A549 (cell line): ENCODE measurements around the gene SBF2. TPM values are rescaled to one million over a fixed set of nuclear protein-coding genes. Genes with fewer than 3 reads are reported as not detected.

Source experiments
- ATAC-seq, 2 experiments: fragments of 200-7000 bp in 1 of 2; fragments of >200 bp in 1 of 2; cut with Nextera tagmentation in 1 of 2; cut with Tn5 transposase in 1 of 2; 3 replicates each; pipeline versions ENCODE4 v1.8.0 to v1.9.1; 2018 to 2020; ENCODE audit warnings: mild to moderate bottlenecking in 1 of 2, moderate library complexity in 1 of 2
- CTCF ChIA-PET: fragments of 300-600 bp; sonication (Branson Sonifier 250); formaldehyde crosslinking; extraction: SDS; loops from one replicate; lab custom pipeline; 2021; ENCODE audit warnings: antibody characterized with exemption, inconsistent platforms; lab: Yijun Ruan, JAX
- POLR2A ChIA-PET: fragments of 350-600 bp; formaldehyde crosslinking; extraction: SDS; loops from one replicate; lab custom pipeline; 2021; ENCODE audit warnings: antibody characterized with exemption, inconsistent platforms; lab: Yijun Ruan, JAX
- DNase-seq, 2 experiments: peaks; one replicate each; pipeline versions ENCODE4 v3.0.0 to v3.0.0-alpha.2; 2011 to 2016; ENCODE audit warnings: low read depth in 1 of 2, low spot score in 1 of 2
- FAIRE-seq: peaks from 2 replicates; lab custom pipeline; 2011; peaks lifted over from hg19 to GRCh38; lab: Jason Lieb, UNC
- H3K27ac ChIP-seq, 2 experiments: fragments of >200 bp; sonication (Bioruptor Twin); formaldehyde crosslinking; 3 replicates each; pipeline ENCODE4 v1.5.1; 2016 to 2017
- H3K4me1 ChIP-seq: fragments of >200 bp; sonication (Bioruptor Twin); formaldehyde crosslinking; 3 replicates; pipeline ENCODE4 v1.6.1; 2016
- H3K4me2 ChIP-seq: fragments of >200 bp; sonication (Bioruptor Twin); formaldehyde crosslinking; 3 replicates; pipeline ENCODE4 v1.6.1; 2016
- H3K4me3 ChIP-seq: fragments of >200 bp; sonication (Bioruptor Twin); formaldehyde crosslinking; 3 replicates; pipeline ENCODE4 v1.5.1; 2016
- H3K9me3 ChIP-seq: fragments of >200 bp; sonication (Bioruptor Twin); formaldehyde crosslinking; 3 replicates; pipeline ENCODE4 v1.6.1; 2016
- CBX2 ChIP-seq: fragments of 200-600 bp; sonication (generic); IDR thresholded peaks from 2 replicates; pipeline ENCODE4 v1.6.1; 2016; ENCODE audit warnings: low read depth, mild to moderate bottlenecking, borderline replicate concordance
- ESRRA ChIP-seq: fragments of 150-350 bp; IDR thresholded peaks from 2 replicates; pipeline ENCODE4 v1.6.1; 2014; ENCODE audit warnings: mild to moderate bottlenecking, low read length, borderline replicate concordance
- FOSL2 ChIP-seq, 2 experiments: fragments of 450-650 bp in 1 of 2; fragments of >200 bp in 1 of 2; sonication (Bioruptor Twin) in 1 of 2; formaldehyde crosslinking; IDR thresholded peaks; 2 replicates each; pipeline versions ENCODE4 v1.5.0 to v1.6.1; 2016 to 2020; ENCODE audit warnings: mild to moderate bottlenecking in 1 of 2, moderate library complexity in 1 of 2
- GATA3 ChIP-seq: IDR thresholded peaks from 2 replicates; pipeline ENCODE4 v1.6.1; 2012; ENCODE audit warnings: borderline replicate concordance
- HEYL ChIP-seq: fragments of 250-450 bp; sonication (Bioruptor Pico); IDR thresholded peaks from 2 replicates; pipeline ENCODE4 v1.8.0; 2021; ENCODE audit warnings: mild to moderate bottlenecking, moderate library complexity
- HOXA7 ChIP-seq: fragments of 250-450 bp; sonication (Bioruptor Pico); IDR thresholded peaks from 2 replicates; pipeline ENCODE4 v1.5.0; 2020; ENCODE audit warnings: mild to moderate bottlenecking, moderate library complexity
- HOXB13 ChIP-seq: fragments of 250-450 bp; sonication (Bioruptor Pico); IDR thresholded peaks from 2 replicates; pipeline ENCODE4 v1.5.0; 2020; ENCODE audit warnings: low read depth, mild to moderate bottlenecking, moderate library complexity
- HOXB5 ChIP-seq: fragments of 250-450 bp; sonication (Bioruptor Pico); IDR thresholded peaks from 2 replicates; pipeline ENCODE4 v1.5.0; 2020; ENCODE audit warnings: mild to moderate bottlenecking, moderate library complexity
- MAFK ChIP-seq: fragments of 450-650 bp; IDR thresholded peaks from 2 replicates; pipeline ENCODE4 v1.6.1; 2014; ENCODE audit not compliant: partially characterized antibody
- MAX ChIP-seq: IDR thresholded peaks from 2 replicates; pipeline ENCODE4 v1.6.1; 2012
- PHF8 ChIP-seq: fragments of 200-600 bp; sonication (generic); IDR thresholded peaks from 2 replicates; pipeline ENCODE4 v1.6.1; 2016; ENCODE audit warnings: low read depth, mild to moderate bottlenecking, antibody characterized with exemption, moderate library complexity, borderline replicate concordance
- POLR2AphosphoS2 ChIP-seq: conservative IDR thresholded peaks from 2 replicates; pipeline ENCODE4 v1.6.1; 2012; ENCODE audit warnings: low read length, improper control_type of control experiment, inconsistent platforms
- RNF2 ChIP-seq: fragments of 200-600 bp; sonication (generic); IDR thresholded peaks from 2 replicates; pipeline ENCODE4 v1.6.1; 2016; ENCODE audit warnings: low read depth, mild to moderate bottlenecking, antibody characterized with exemption, moderate library complexity, borderline replicate concordance
- SREBF2 ChIP-seq: fragments of 450-650 bp; IDR thresholded peaks from 2 replicates; pipeline ENCODE4 v1.6.1; 2014; ENCODE audit warnings: mild to moderate bottlenecking, moderate library complexity
- USF2 ChIP-seq: fragments of 450-650 bp; IDR thresholded peaks from 2 replicates; pipeline ENCODE4 v1.6.1; 2014; ENCODE audit warnings: antibody characterized with exemption
- ZSCAN20 ChIP-seq: fragments of 250-450 bp; sonication (Bioruptor Pico); IDR thresholded peaks from 2 replicates; pipeline ENCODE4 v1.8.0; 2022; ENCODE audit warnings: mild to moderate bottlenecking, moderate library complexity
- WGBS: methylation state at CpG from one replicate; pipeline ENCODE4 v1.1.6; 2017; ENCODE audit errors: missing lambda C conversion rate; 5-methylcytosine and 5-hydroxymethylcytosine counted together
- polyA plus RNA-seq, 4 experiments: library from polyadenylated mRNA; depleted of rRNA in 3 of 4; stranded (reverse); fragments of >200 nt; fragmentation: RNase III in 1 of 4; extraction: RNeasy Plus Mini Kit Qiagen cat#74134 plus additional on column Dnase treatment in 1 of 4; gene quantifications; 2 replicates in 3 of 4; 3 replicates in 1 of 4; pipeline ENCODE4 v1.2.3, GENCODE V29; 2011 to 2017
- TF ChIP-seq, protein P1 (sequence below): fragments of 250-450 bp; sonication (Bioruptor Pico); IDR thresholded peaks from 2 replicates; pipeline ENCODE4 v1.5.0; 2020; ENCODE audit warnings: low read depth, mild to moderate bottlenecking, moderate library complexity
- TF ChIP-seq, protein P2 (sequence below): fragments of 200-600 bp; sonication (generic); IDR thresholded peaks from 2 replicates; pipeline ENCODE4 v1.6.1; 2016; ENCODE audit warnings: antibody characterized with exemption, mild to moderate bottlenecking, moderate library complexity

SBF2 gene
- polyA plus RNA-seq, 2 of the 4 experiments (the other 2 are of a cell fraction) = 11.1 to 49.6 TPM

- POLR2A ChIA-PET = no interaction called here
- ATAC-seq (no peak), DNase-seq (no peak)
- 27% methylated on average over 2 of the region's 2 CpGs for WGBS
- Histone ChIP-seq H3K4me3 (no peak overlapping the region), H3K4me2 (peak overlapping the region; percentile 49)
- TF ChIP-seq SREBF2 (no peak), USF2 (no peak), FOSL2 (IDR thresholded peaks at IDR 0.05) (no peak), FOSL2 (CRISPR knock-in tag; IDR thresholded peaks at IDR 0.05) (peak; percentile 72; the same call in 1 of the 2 replicates), HOXB13 (CRISPR knock-in tag) (no peak), HEYL (CRISPR knock-in tag) (no peak), CBX2 (no peak), GATA3 (peak; percentile 52; the same call in 1 of the 2 replicates), ZSCAN20 (no peak), HOXB5 (peak; percentile 55; the same call in 1 of the 2 replicates), ESRRA (no peak)
- TF ChIP-seq, protein P1, sequence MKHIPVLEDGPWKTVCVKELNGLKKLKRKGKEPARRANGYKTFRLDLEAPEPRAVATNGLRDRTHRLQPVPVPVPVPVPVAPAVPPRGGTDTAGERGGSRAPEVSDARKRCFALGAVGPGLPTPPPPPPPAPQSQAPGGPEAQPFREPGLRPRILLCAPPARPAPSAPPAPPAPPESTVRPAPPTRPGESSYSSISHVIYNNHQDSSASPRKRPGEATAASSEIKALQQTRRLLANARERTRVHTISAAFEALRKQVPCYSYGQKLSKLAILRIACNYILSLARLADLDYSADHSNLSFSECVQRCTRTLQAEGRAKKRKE (CRISPR knock-in tag) = no peak
- TF ChIP-seq, all 56 proteins: peak for 3
- CTCF ChIA-PET = no interaction called here
- FAIRE-seq = no peak
- Histone ChIP-seq H3K27ac (no peak overlapping the region), H3K4me1 (peaks cover 17% of the 10 kb centered on the region), H3K9me3 (no peaks in the 10 kb centered on the region)
Observed at GRCh38 chr11:9838229-9838628, 455.8 kb downstream of the SBF2 start.

DNA sequence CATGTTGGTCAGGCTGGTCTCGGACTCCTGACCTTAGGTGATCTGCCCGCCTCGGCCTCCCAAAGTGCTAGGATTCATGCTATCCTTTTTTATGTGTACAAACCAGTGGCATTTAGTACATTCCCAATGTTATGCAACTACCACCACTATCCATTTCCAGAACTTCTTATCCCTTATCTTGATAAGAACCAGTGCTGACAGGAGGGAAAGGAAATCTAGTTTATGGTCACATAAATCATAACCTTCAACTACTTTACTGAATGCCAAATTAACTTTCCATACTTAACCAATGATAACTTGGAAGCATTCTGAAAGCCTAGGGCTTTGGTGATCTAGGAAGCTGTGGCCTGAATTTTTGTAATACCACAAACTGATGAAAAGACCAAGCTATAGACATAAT is 459.7 kb downstream of the SBF2 start:
- 94% methylated on average over 3 of the region's 3 CpGs for WGBS
- Histone ChIP-seq H3K9me3 (no peaks in the 10 kb centered on the region), H3K4me3 (no peak overlapping the region), H3K4me1 (peaks cover 13% of the 10 kb centered on the region), H3K27ac (no peak overlapping the region), H3K4me2 (no peak overlapping the region)
- no peak for TF ChIP-seq HOXB13 (CRISPR knock-in tag)
- no peak for TF ChIP-seq MAFK
- no peak for TF ChIP-seq MAX
- no peak for TF ChIP-seq HOXA7 (CRISPR knock-in tag)
- no peak for TF ChIP-seq PHF8
- no peak for TF ChIP-seq POLR2AphosphoS2
- TF ChIP-seq, protein P1 (CRISPR knock-in tag) = no peak
- TF ChIP-seq, protein P2, sequence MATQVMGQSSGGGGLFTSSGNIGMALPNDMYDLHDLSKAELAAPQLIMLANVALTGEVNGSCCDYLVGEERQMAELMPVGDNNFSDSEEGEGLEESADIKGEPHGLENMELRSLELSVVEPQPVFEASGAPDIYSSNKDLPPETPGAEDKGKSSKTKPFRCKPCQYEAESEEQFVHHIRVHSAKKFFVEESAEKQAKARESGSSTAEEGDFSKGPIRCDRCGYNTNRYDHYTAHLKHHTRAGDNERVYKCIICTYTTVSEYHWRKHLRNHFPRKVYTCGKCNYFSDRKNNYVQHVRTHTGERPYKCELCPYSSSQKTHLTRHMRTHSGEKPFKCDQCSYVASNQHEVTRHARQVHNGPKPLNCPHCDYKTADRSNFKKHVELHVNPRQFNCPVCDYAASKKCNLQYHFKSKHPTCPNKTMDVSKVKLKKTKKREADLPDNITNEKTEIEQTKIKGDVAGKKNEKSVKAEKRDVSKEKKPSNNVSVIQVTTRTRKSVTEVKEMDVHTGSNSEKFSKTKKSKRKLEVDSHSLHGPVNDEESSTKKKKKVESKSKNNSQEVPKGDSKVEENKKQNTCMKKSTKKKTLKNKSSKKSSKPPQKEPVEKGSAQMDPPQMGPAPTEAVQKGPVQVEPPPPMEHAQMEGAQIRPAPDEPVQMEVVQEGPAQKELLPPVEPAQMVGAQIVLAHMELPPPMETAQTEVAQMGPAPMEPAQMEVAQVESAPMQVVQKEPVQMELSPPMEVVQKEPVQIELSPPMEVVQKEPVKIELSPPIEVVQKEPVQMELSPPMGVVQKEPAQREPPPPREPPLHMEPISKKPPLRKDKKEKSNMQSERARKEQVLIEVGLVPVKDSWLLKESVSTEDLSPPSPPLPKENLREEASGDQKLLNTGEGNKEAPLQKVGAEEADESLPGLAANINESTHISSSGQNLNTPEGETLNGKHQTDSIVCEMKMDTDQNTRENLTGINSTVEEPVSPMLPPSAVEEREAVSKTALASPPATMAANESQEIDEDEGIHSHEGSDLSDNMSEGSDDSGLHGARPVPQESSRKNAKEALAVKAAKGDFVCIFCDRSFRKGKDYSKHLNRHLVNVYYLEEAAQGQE = no peak
- TF ChIP-seq RNF2 = no peak
- ChIA-PET CTCF (interaction anchor here (1.3 to 1.6 kb wide), 3 partner anchors 31 to 473 kb away, joined by 3 to 5 read pairs (median 3); no protein-coding TSS in a partner anchor), POLR2A (no interaction called here)
- ATAC-seq (no peak), FAIRE-seq (no peak), DNase-seq (no peak)
